ENCODE data around the gene IL1RAPL1. TPM values are rescaled to one million over a fixed set of nuclear protein-coding genes. Genes with fewer than 3 reads are reported as not detected.

The IL1RAPL1 gene
- total RNA-seq, 1 donor from 2014 or later: 1.2 TPM

DNA sequence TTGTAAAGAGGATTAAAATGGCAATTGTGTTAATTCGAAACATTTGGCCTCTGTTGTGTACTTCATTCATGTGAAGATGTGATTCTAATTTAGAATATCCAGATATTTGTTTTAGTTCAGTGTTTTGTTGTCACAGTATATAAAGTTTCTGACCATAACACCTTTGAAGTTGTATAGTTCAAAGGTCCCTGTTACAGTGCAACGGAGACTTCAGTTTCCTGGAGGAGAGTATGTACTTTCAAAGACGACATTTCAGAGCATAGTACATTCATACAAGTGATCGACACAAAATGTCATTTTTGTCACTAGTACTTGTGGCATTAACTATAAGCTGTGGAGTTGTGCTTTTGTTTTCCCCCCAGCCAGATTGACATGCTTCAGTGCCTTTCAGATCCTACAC is 1255.3 kb downstream of the IL1RAPL1 start:
- no peak for DNase-seq (ENCODE audit: extremely low read depth, low read depth, low spot score)

- no peak for DNase-seq (ENCODE audit: extremely low read depth, low read depth, low spot score)
Observed at GRCh38 chrX:29851857-29852605, 1264.8 kb downstream of the IL1RAPL1 start.

DNA sequence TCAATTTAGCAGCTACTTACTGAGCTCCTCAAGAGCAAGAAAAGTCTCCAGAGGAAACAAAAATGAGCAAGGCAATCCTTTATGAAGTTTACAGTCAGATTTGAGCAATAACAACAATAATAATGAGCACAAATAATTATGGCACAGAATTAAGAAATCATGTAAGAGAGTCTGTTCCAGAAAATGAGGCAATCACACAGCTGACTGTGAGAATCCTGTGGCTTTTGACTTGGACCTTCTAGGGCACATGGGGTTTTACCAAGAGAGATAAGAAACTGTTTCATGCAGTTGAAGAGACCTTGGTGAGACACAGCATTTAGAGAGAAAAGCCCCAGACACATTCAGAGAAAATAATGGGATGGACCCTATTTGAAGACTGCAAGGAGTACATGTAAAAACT is 1265.5 kb downstream of the IL1RAPL1 start:
- no peak for DNase-seq (ENCODE audit: extremely low read depth, low read depth, low spot score)

DNA sequence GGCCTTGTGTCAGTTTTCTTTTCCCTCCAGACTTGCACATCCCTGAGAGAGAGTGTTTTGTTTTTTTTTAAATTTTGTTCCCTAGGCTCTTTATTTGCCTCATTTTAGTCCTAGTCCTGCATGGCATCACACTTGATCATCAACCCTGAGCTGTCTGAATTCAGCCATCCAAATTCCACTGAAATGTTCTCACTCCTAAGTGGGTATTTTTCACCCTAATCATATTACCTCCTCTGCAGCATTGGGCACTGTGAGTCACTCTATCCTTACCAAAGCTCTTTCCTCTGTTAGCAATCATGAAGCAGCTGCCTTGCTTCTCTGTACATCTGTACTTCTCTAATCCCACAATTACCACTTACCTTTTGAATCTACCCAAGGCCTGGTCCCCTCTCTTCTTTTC is 1271.5 kb downstream of the IL1RAPL1 start:
- DNase-seq (ENCODE audit: extremely low read depth, low read depth, low spot score): no peak

DNA sequence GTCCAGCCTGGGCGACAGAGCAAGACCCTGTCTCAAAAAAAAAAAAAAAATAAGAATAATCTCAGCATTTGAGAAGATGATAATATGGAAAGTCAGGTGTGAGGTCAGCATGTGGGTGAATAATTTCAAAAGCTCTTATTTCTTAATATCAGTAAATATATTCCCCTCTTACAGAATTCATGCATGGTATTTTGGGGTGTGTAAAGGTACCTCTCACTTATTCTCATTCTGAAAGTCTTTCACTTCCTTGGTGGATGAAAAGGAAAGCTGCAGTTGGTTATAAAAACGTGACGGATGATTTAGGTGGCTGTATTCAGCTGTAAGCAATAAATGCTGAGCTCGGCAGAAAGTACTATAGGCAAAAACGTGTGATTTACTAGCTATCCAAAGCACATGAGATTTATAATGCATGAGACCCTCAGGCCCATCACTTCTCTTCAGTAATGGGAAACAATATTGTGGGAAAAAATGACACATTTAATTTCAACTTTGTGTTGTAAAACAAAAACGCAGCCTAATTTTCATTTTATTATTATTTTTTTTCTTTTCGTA is 1275.0 kb downstream of the IL1RAPL1 start:
- DNase-seq (ENCODE audit: extremely low read depth, low read depth, low spot score): no peak

DNA sequence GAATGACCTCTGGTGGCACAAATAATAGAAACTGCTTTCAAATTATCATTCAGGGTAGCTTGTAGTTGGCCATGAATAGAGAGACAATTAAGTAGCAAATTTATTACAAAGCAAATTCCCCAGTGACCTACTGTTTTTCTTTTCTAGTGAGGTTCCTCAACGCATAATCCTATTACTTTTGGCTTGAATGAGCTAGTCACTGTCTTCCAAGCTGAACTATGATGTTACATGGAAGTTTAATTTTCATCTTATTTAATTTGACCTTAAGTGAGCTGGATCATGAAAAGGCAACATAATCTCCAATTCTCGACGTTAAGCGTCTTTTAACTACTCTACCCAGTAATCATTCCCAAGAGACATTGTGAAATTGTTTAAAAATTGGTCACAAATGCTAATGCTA is 1280.7 kb downstream of the IL1RAPL1 start:
- no peak for DNase-seq (ENCODE audit: extremely low read depth, low read depth, low spot score)

- no peak for DNase-seq (ENCODE audit: extremely low read depth, low read depth, low spot score)
Observed at GRCh38 chrX:29869837-29870236, 1282.6 kb downstream of the IL1RAPL1 start.

DNA sequence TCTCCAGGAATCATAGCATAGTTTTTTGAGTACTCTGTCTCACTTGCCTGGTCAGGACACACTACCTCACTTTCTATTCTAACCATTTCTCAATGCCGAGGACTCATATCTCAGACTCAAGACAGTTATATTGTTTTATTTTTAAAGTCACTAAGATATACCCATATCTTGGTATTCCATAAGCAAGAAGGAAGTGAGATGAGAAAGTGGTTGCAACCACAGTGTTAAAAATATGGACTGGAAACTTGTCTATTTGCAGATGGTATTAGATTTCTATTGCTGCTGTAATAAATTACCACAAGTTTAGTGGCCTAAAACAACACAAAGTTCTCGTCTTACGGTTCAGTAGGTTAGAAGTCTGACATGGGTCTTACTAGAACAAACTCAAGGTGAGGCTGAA is 1283.4 kb downstream of the IL1RAPL1 start:
- DNase-seq (ENCODE audit: extremely low read depth, low read depth, low spot score): no peak

DNA sequence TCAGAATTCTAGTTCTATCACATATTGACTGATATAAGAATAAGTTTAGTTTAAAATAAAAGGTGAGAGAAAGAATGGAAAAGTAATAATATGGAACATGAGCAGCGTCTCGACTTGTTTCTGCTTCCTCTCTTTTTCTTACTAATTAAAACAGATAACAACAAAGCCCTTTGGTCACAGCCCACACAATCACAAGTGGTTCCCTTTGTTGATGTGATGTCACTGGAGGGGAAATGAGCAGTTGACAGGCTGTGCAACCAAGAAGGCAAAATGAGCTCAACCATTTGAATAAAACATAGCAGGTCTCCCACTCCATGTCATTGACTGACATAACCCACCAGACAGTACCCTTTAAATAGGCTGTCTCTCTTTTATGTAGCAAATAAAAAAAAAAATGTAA is 1285.6 kb downstream of the IL1RAPL1 start:
- no peak for DNase-seq (ENCODE audit: extremely low read depth, low read depth, low spot score)

DNA sequence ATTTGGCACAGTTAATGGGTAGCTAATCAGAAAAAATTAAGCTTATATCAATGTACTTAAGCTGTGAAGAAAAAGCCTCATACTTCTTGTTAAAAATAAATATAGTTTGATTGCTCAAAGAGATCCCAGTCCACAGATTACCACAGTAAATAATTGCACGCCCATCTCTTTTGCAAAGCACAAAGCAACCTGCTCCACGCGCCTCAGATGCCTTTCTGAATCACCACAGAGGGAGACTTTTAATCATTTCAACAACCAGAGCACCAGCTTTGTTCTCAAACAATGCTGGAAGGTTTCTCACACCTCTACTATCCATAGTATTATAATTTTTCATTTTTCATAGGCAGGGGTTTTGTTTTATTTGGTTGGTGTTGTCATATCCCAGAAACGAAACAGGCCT is 1289.5 kb downstream of the IL1RAPL1 start:
- no peak for DNase-seq (ENCODE audit: extremely low read depth, low read depth, low spot score)

GRCh38 chrX:29880977-29881376 is 1293.7 kb downstream of the IL1RAPL1 start:
- DNase-seq (ENCODE audit: extremely low read depth, low read depth, low spot score): no peak

- DNase-seq (ENCODE audit: extremely low read depth, low read depth, low spot score): no peak
Observed at GRCh38 chrX:29890004-29890403, 1302.8 kb downstream of the IL1RAPL1 start.

GRCh38 chrX:29890646-29891200 is 1303.5 kb downstream of the IL1RAPL1 start:
- DNase-seq (ENCODE audit: extremely low read depth, low read depth, low spot score): no peak

- no peak for DNase-seq (ENCODE audit: extremely low read depth, low read depth, low spot score)
Observed at GRCh38 chrX:29902004-29902403, 1314.8 kb downstream of the IL1RAPL1 start.

DNA sequence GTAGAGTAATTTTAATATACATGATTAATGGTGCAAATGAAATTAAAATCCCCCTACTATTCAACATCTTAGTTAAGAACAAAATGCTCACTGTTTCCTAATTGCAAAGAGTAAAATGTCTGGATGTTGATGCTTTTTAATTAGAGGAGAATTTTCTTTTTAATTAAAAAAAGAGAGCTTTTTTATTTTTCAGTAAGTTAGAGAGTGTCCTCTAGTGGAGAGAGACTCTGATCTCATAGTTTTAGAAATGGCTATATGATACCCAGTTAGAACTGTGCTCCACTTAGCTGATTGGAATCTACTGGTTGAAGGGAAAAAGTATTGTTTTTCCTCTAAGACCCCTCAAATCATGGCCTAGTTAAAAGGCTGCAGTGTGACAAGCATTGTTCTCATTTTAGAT is 1316.1 kb downstream of the IL1RAPL1 start:
- no peak for DNase-seq (ENCODE audit: extremely low read depth, low read depth, low spot score)

- no peak for DNase-seq (ENCODE audit: extremely low read depth, low read depth, low spot score)
Observed at GRCh38 chrX:29911673-29912072, 1324.4 kb downstream of the IL1RAPL1 start.

GRCh38 chrX:29913647-29914046 is 1326.4 kb downstream of the IL1RAPL1 start:
- no peak for DNase-seq (ENCODE audit: extremely low read depth, low read depth, low spot score)

DNA sequence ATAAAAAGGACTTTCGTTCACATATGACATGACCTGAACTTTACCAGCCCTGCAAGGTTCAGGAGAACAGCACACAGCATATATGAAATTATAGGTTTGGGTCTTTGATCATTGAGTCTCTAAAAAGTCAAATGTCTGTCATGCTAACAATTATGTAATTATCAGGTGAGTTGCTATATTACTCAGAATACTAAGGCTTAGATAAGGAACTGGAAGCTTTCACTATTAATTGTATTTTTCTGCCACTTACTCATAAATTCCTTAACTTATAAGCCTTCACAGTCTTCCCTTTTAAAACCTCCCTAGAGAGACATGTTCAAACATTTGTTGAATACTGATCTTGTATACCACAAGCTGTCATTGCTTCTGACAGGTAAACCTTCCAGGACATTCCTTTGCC is 1335.4 kb downstream of the IL1RAPL1 start:
- no peak for DNase-seq (ENCODE audit: extremely low read depth, low read depth, low spot score)

- no peak for DNase-seq (ENCODE audit: extremely low read depth, low read depth, low spot score)
Observed at GRCh38 chrX:29926056-29926455, 1338.8 kb downstream of the IL1RAPL1 start.

GRCh38 chrX:29926659-29927058 is 1339.4 kb downstream of the IL1RAPL1 start:
- no peak for DNase-seq (ENCODE audit: extremely low read depth, low read depth, low spot score)

DNA sequence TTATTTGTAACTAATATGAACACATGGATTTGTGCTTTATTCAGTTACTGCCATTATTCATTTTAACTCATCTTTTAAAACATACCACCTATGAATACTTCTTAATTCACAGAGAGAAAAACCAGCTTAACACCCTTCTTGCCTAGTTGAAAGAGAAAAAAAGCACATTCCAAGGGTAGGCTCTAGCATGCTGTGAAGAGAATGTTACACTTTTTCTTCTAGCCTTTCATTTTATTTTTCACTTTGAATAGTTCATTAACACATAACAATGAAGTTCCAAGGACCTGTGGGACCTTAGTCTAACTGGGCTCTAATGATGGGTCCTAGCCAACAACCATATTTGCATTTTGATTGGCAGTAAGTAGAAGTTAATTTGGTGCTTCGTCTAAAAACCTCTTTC is 1348.2 kb downstream of the IL1RAPL1 start:
- no peak for DNase-seq (ENCODE audit: extremely low read depth, low read depth, low spot score)

DNA sequence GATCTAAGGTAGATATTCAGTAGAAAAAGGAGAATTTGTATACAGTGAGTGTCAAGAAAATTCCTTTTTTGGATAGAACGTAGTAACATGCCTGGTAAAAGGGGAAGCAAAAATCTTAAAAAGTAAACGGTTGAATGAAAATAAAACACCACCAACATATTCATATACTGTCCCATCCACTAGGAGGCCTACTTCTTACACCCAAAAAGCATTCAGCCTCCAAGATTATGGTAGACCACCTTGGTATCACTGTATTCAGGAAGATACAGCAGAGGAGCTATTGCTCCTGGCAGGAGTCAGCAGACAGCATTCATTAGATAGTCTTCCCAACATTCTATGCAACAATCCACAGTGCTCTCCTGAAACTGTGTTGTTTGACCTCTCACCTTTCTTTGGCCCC is 1353.5 kb downstream of the IL1RAPL1 start:
- DNase-seq (ENCODE audit: extremely low read depth, low read depth, low spot score): no peak
